Suprapubic skin (tissue), 4 donors: ENCODE measurements around the gene TENT4B. TPM values are rescaled to one million over a fixed set of nuclear protein-coding genes. Genes with fewer than 3 reads are reported as not detected.
"Not testable (repeated sequence)": the region's sequence is repeated elsewhere in the genome, so short reads cannot be mapped to it uniquely, and the experiment has no call there.

Experiments used
- DNase-seq, 2 donors: peaks; one replicate each; pipeline ENCODE4 v3.0.0-alpha.2; 2019; ENCODE audit warnings: low spot score in 2 of 2
- H3K27ac ChIP-seq: fragments of 200-600 bp; sonication (generic); one replicate; pipeline ENCODE4 v1.5.1; 2019
- H3K27me3 ChIP-seq: fragments of 200-600 bp; sonication (generic); one replicate; pipeline ENCODE4 v1.5.1; 2019
- H3K36me3 ChIP-seq: fragments of 200-600 bp; sonication (generic); one replicate; pipeline ENCODE4 v1.5.1; 2019
- H3K4me1 ChIP-seq: fragments of 200-600 bp; sonication (generic); one replicate; pipeline ENCODE4 v1.5.1; 2019
- H3K4me3 ChIP-seq: fragments of 200-600 bp; sonication (generic); one replicate; pipeline ENCODE4 v1.5.1; 2019; ENCODE audit warnings: mild to moderate bottlenecking
- H3K9me3 ChIP-seq: fragments of 200-600 bp; sonication (generic); one replicate; pipeline ENCODE4 v1.5.1; 2019
- CTCF ChIP-seq, 2 donors: fragments of 200-600 bp in 1 of 2; fragments of 450-650 bp in 1 of 2; sonication (generic) in 1 of 2; IDR thresholded peaks; one replicate each; pipeline ENCODE4 v1.5.1; 2016 to 2019; ENCODE audit warnings: antibody characterized with exemption in 2 of 2, mild to moderate bottlenecking in 1 of 2, moderate library complexity in 1 of 2
- EP300 ChIP-seq: sonication (generic); formaldehyde crosslinking; IDR thresholded peaks from one replicate; pipeline ENCODE4 v1.6.1; 2017; ENCODE audit warnings: antibody characterized with exemption
- POLR2A ChIP-seq, 2 donors: fragments of 450-650 bp; IDR thresholded peaks; one replicate each; pipeline ENCODE4 v1.6.1; 2017; ENCODE audit warnings: antibody characterized with exemption in 2 of 2, mild to moderate bottlenecking in 2 of 2, moderate library complexity in 2 of 2
- POLR2AphosphoS5 ChIP-seq, 3 donors: sonication (generic); formaldehyde crosslinking; IDR thresholded peaks; one replicate each; pipeline ENCODE4 v1.6.1; 2017; ENCODE audit warnings: antibody characterized with exemption in 3 of 3
- WGBS: methylation state at CpG from one replicate; pipeline ENCODE4 v1.1.5; 2018; 5-methylcytosine and 5-hydroxymethylcytosine counted together
- total RNA-seq, 4 donors: library from RNA; depleted of rRNA; stranded (reverse); fragments of >200 nt; gene quantifications; one replicate each; pipeline ENCODE4 v1.1.0, GENCODE V29; 2016

Gene TENT4B
- total RNA-seq, 4 donors from 2014 or later = 10.8 to 15.7 (median 12.9) TPM

- Histone ChIP-seq H3K4me1 (peaks cover 18% of the 10 kb centered on the region), H3K36me3 (no peaks in the 10 kb centered on the region), H3K4me3 (no peak overlapping the region), H3K27me3 (no peaks in the 10 kb centered on the region), H3K27ac (no peak overlapping the region), H3K9me3 (no peaks in the 10 kb centered on the region)
- no peak for TF ChIP-seq CTCF (IDR thresholded peaks at IDR 0.05)
- TF ChIP-seq EP300 = no peak
- TF ChIP-seq POLR2A (IDR thresholded peaks at IDR 0.05) = no peak
- no peak for TF ChIP-seq POLR2AphosphoS5 (IDR thresholded peaks at IDR 0.05)
- no peak for DNase-seq
- 86% methylated on average over 7 of the region's 7 CpGs for WGBS
Measured at GRCh38 chr16:50167556-50167955, 14.4 kb downstream of the TENT4B start.

GRCh38 chr16:50169555-50170096 is 16.5 kb downstream of the TENT4B start:
- Histone ChIP-seq H3K27me3 (no peaks in the 10 kb centered on the region), H3K4me3 (no peak overlapping the region), H3K4me1 (peaks cover 16% of the 10 kb centered on the region), H3K9me3 (no peaks in the 10 kb centered on the region), H3K27ac (no peak overlapping the region), H3K36me3 (no peaks in the 10 kb centered on the region)
- WGBS = 83% methylated on average over 2 of the region's 2 CpGs
- DNase-seq = no peak
- TF ChIP-seq POLR2AphosphoS5 (IDR thresholded peaks at IDR 0.05) = no peak

- H3K27me3 ChIP-seq, H3K9me3 ChIP-seq, H3K27ac ChIP-seq, H3K36me3 ChIP-seq, DNase-seq, H3K4me3 ChIP-seq: not testable (repeated sequence)
- H3K4me1 ChIP-seq = peaks cover 16% of the 10 kb centered on the region
- WGBS = 82% methylated on average over 4 of the region's 4 CpGs
Measured at GRCh38 chr16:50171773-50172172, 18.7 kb downstream of the TENT4B start.

GRCh38 chr16:50172195-50172922 is 19.3 kb downstream of the TENT4B start:
- Histone ChIP-seq H3K4me1 (peaks cover 12% of the 10 kb centered on the region), H3K27ac (no peak overlapping the region), H3K27me3 (no peaks in the 10 kb centered on the region), H3K4me3 (no peak overlapping the region), H3K9me3 (no peaks in the 10 kb centered on the region), H3K36me3 (no peaks in the 10 kb centered on the region)
- no peak for DNase-seq
- 67% methylated on average over 4 of the region's 4 CpGs for WGBS
- TF ChIP-seq CTCF (IDR thresholded peaks at IDR 0.05) = no peak
- TF ChIP-seq EP300 = no peak
- no peak for TF ChIP-seq POLR2A (IDR thresholded peaks at IDR 0.05)
- TF ChIP-seq POLR2AphosphoS5 (IDR thresholded peaks at IDR 0.05) = no peak

DNA sequence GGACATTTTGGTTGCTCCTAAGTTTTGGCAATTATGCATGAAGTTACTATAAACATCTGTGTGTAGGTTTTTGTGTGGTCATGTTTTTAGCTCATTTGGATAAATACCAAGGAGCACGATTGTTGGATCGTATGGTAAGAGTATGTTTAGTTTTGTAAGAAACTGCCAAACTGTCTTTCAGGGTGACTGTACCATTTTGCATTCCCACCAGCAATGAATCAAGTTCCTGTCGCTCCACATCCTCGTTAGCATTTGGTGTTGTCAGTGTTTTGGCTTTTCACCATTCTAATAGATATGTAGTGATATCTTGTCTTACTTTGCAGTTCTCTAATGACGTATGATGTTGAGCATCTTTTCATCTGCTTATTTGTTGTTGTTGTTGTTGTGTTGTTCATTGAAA is 20.2 kb downstream of the TENT4B start:
- 61% methylated on average over 5 of the region's 5 CpGs for WGBS
- no peak for TF ChIP-seq POLR2A (IDR thresholded peaks at IDR 0.05)
- TF ChIP-seq EP300 = no peak
- TF ChIP-seq CTCF (IDR thresholded peaks at IDR 0.05) = no peak
- TF ChIP-seq POLR2AphosphoS5 (IDR thresholded peaks at IDR 0.05) = no peak
- no peak for DNase-seq
- Histone ChIP-seq H3K27me3 (no peaks in the 10 kb centered on the region), H3K36me3 (no peaks in the 10 kb centered on the region), H3K4me1 (peaks cover 7% of the 10 kb centered on the region), H3K4me3 (no peak overlapping the region), H3K9me3 (no peaks in the 10 kb centered on the region), H3K27ac (no peak overlapping the region)

GRCh38 chr16:50178491-50178941 is 25.4 kb downstream of the TENT4B start:
- no peaks in the 10 kb centered on the region for H3K36me3 ChIP-seq
- DNase-seq = no peak
- no peak overlapping the region for H3K27ac ChIP-seq
- H3K4me1 ChIP-seq = peaks cover 4% of the 10 kb centered on the region
- TF ChIP-seq POLR2A (IDR thresholded peaks at IDR 0.05) (no peak), CTCF (IDR thresholded peaks at IDR 0.05) (no peak), EP300 (no peak), POLR2AphosphoS5 (IDR thresholded peaks at IDR 0.05) (no peak)
- H3K27me3 ChIP-seq = no peaks in the 10 kb centered on the region
- H3K4me3 ChIP-seq = no peak overlapping the region
- H3K9me3 ChIP-seq = no peaks in the 10 kb centered on the region
- WGBS = 34% methylated on average over 1 of the region's 1 CpG
